Mesendoderm (in vitro differentiated cells): Measurements from ENCODE around the gene MUL1.

Experiments used
- DNase-seq: peaks from one replicate; pipeline ENCODE4 v3.0.0; 2013
- H2AK5ac ChIP-seq: 2 replicates; pipeline ENCODE4 v1.6.1; 2013; ENCODE audit warnings: low read length, inconsistent platforms
- H2BK120ac ChIP-seq: 2 replicates; pipeline ENCODE4 v1.6.1; 2013; ENCODE audit warnings: low read depth, mild to moderate bottlenecking, low read length, moderate library complexity, mixed read lengths
- H2BK15ac ChIP-seq: replicated peaks from 2 replicates; pipeline ENCODE4 v1.6.1; 2013; ENCODE audit warnings: low read depth, mild to moderate bottlenecking, moderate library complexity
- H2BK5ac ChIP-seq: 2 replicates; pipeline ENCODE4 v1.6.1; 2013; ENCODE audit warnings: low read length, inconsistent platforms
- H3K18ac ChIP-seq: 2 replicates; pipeline ENCODE4 v1.6.1; 2013; ENCODE audit warnings: mild to moderate bottlenecking, low read length, mixed read lengths
- H3K23ac ChIP-seq: one replicate; pipeline ENCODE4 v1.6.1; 2013; ENCODE audit warnings: low read length
- H3K27ac ChIP-seq: 2 replicates; pipeline ENCODE4 v1.5.1; 2013; ENCODE audit warnings: low read depth, mild to moderate bottlenecking, inconsistent platforms, low read length, moderate library complexity
- H3K27me3 ChIP-seq: 2 replicates; pipeline ENCODE4 v1.6.1; 2013; ENCODE audit warnings: low read length, control low read depth, mild to moderate bottlenecking, inconsistent platforms; ENCODE audit not compliant: insufficient read depth, poor library complexity
- H3K36me3 ChIP-seq: 2 replicates; pipeline ENCODE4 v1.6.1; 2013; ENCODE audit warnings: low read length, inconsistent platforms; ENCODE audit not compliant: control insufficient read depth, insufficient read depth
- H3K4ac ChIP-seq: one replicate; pipeline ENCODE4 v1.6.1; 2013; ENCODE audit warnings: low read depth, mild to moderate bottlenecking, low read length, moderate library complexity
- H3K4me1 ChIP-seq: 2 replicates; pipeline ENCODE4 v1.6.1; 2013; ENCODE audit warnings: low read depth, low read length, inconsistent platforms; ENCODE audit not compliant: control insufficient read depth
- H3K4me2 ChIP-seq: 2 replicates; pipeline ENCODE4 v1.6.1; 2013; ENCODE audit warnings: low read length
- H3K4me3 ChIP-seq: 2 replicates; pipeline ENCODE4 v1.5.1; 2013; ENCODE audit warnings: mild to moderate bottlenecking, low read length
- H3K56ac ChIP-seq: one replicate; pipeline ENCODE4 v1.6.1; 2013; ENCODE audit warnings: low read length
- H3K79me1 ChIP-seq: 2 replicates; pipeline ENCODE4 v1.6.1; 2013; ENCODE audit warnings: low read length, inconsistent platforms
- H3K79me2 ChIP-seq: 2 replicates; pipeline ENCODE4 v1.6.1; 2013; ENCODE audit warnings: mild to moderate bottlenecking, low read length; ENCODE audit not compliant: control insufficient read depth, insufficient read depth
- H3K9ac ChIP-seq: 2 replicates; pipeline ENCODE4 v1.6.1; 2013; ENCODE audit warnings: low read length, inconsistent platforms
- H4K5ac ChIP-seq: one replicate; pipeline ENCODE4 v1.6.1; 2013; ENCODE audit warnings: low read length
- H4K8ac ChIP-seq: one replicate; pipeline ENCODE4 v1.6.1; 2013; ENCODE audit warnings: low read depth, mild to moderate bottlenecking, control low read depth, low read length, moderate library complexity
- WGBS: extraction: QIAGEN DNeasy Blood & Tissue Kit; methylation state at CpG from one replicate; pipeline ENCODE4 v1.1.7; 2013; ENCODE audit warnings: low lambda C conversion rate, missing lambda C conversion rate; ENCODE audit not compliant: insufficient coverage; ENCODE audit errors: extremely low coverage; 5-methylcytosine and 5-hydroxymethylcytosine counted together

Gene MUL1

DNA sequence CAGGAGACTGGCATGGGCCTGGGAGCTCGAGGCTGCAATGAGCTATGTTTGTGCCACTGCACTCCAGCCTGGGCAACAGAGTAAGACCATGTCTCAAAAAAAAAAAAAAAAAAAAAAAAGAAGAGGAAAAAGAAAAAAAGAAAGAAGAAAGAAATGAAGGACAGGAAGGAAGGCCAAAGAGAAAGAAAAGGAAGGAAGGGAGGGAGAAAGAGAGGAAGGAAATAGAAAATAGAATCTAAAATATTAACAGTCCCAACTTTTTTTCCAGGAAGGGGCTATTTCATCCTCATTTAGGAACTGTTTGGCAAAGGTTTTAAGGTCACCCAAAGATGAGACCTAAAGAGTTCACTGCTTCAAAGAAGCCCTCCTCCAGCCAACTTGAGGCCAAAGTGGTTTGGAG, 2.5 kb downstream of the MUL1 start:
- Histone ChIP-seq H3K4ac (no peak overlapping the region), H3K27ac (no peak overlapping the region), H3K18ac (no peak overlapping the region), H3K4me2 (no peak overlapping the region), H3K79me1 (peaks cover 6% of the 10 kb centered on the region), H2AK5ac (no peak overlapping the region), H3K4me3 (no peak overlapping the region), H2BK15ac (no peak overlapping the region), H3K56ac (no peak overlapping the region), H3K36me3 (peaks cover 2% of the 10 kb centered on the region), H4K8ac (no peak overlapping the region), H2BK120ac (no peak overlapping the region), H3K27me3 (no peaks in the 10 kb centered on the region), H4K5ac (no peak overlapping the region), H2BK5ac (no peak overlapping the region), H3K9ac (no peak overlapping the region), H3K4me1 (no peaks in the 10 kb centered on the region), H3K23ac (no peak overlapping the region), H3K79me2 (peaks cover 3% of the 10 kb centered on the region)
- no peak for DNase-seq
- WGBS, result no CpG with 5 or more reads among the region's 1 CpG

DNA sequence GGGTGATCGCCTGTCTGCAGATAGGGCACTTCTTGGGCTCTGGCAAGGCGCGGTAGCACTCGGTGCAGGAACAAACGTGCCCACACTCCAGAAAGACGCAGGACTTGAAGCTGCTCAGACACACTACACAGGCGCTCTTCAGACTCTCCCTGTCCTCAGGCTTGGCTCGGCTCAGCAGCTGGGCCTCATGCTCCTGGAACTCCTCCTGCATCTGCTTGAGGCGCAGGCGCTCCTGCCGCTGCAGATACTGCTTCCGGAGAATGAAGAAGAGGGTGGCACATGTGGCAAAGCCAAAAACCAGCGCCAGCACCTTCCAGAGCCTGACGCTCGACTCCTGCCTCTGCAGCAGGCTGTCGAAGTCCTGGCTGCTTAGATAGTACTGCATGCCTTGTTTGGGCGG, 7.2 kb downstream of the MUL1 start:
- no peaks in the 10 kb centered on the region for H3K27me3 ChIP-seq
- no peak overlapping the region for H3K23ac ChIP-seq
- H3K4me1 ChIP-seq, result no peaks in the 10 kb centered on the region
- no peak overlapping the region for H2AK5ac ChIP-seq
- no peak overlapping the region for H4K8ac ChIP-seq
- H3K27ac ChIP-seq, result no peak overlapping the region
- no peak for DNase-seq
- no peak overlapping the region for H2BK15ac ChIP-seq
- H3K36me3 ChIP-seq, result peaks cover 2% of the 10 kb centered on the region
- no peak overlapping the region for H2BK5ac ChIP-seq
- H3K79me1 ChIP-seq, result peaks cover 3% of the 10 kb centered on the region
- no peak overlapping the region for H4K5ac ChIP-seq
- no peaks in the 10 kb centered on the region for H3K79me2 ChIP-seq
- no peak overlapping the region for H3K4me3 ChIP-seq
- H3K9ac ChIP-seq, result no peak overlapping the region
- no CpG with 5 or more reads among the region's 17 CpGs for WGBS
- no peak overlapping the region for H3K4ac ChIP-seq
- no peak overlapping the region for H3K56ac ChIP-seq
- no peak overlapping the region for H3K4me2 ChIP-seq
- H3K18ac ChIP-seq, result no peak overlapping the region
- no peak overlapping the region for H2BK120ac ChIP-seq

GRCh38 chr1:20499718-20500117, 8.2 kb downstream of the MUL1 start:
- Histone ChIP-seq H3K23ac (no peak overlapping the region), H3K4ac (no peak overlapping the region), H2BK15ac (no peak overlapping the region), H2AK5ac (no peak overlapping the region), H2BK5ac (no peak overlapping the region), H3K27me3 (no peaks in the 10 kb centered on the region), H3K4me1 (no peaks in the 10 kb centered on the region), H3K56ac (no peak overlapping the region), H3K36me3 (peaks cover 2% of the 10 kb centered on the region), H3K79me1 (peaks cover 3% of the 10 kb centered on the region), H2BK120ac (no peak overlapping the region), H3K4me2 (no peak overlapping the region), H3K4me3 (no peak overlapping the region), H3K79me2 (no peaks in the 10 kb centered on the region), H4K8ac (no peak overlapping the region), H3K18ac (no peak overlapping the region), H3K9ac (no peak overlapping the region), H3K27ac (no peak overlapping the region), H4K5ac (no peak overlapping the region)
- WGBS, result no CpG with 5 or more reads among the region's 14 CpGs
- DNase-seq, result no peak

DNA sequence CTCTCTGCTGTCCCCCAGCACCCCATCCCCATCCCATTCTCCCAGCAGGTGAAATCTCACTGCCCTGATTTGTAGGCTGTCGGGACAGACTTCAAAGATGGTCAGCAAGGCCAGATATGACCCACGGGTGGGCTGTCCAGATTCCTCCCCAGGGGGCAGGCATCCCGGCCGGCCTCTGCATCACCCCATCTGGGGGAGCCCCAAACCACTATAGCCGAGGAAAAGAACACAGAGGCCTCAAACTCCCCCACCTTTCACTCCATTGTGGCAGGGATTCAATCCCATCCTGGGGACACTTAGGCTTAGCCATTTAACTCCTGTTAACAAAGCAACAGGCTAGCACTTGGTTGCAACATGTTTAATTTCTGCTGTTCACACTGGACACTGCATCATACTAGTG, 8.8 kb downstream of the MUL1 start:
- Histone ChIP-seq H3K27me3 (no peaks in the 10 kb centered on the region), H3K4me1 (no peaks in the 10 kb centered on the region), H2BK120ac (no peak overlapping the region), H2BK5ac (no peak overlapping the region), H3K9ac (no peak overlapping the region), H4K5ac (no peak overlapping the region), H3K79me1 (peaks cover 1% of the 10 kb centered on the region), H2BK15ac (no peak overlapping the region), H3K27ac (no peak overlapping the region), H3K23ac (no peak overlapping the region), H3K4ac (no peak overlapping the region), H3K36me3 (peaks cover 2% of the 10 kb centered on the region), H3K79me2 (no peaks in the 10 kb centered on the region), H2AK5ac (no peak overlapping the region), H4K8ac (no peak overlapping the region), H3K4me2 (no peak overlapping the region), H3K56ac (no peak overlapping the region), H3K18ac (no peak overlapping the region), H3K4me3 (no peak overlapping the region)
- DNase-seq, result no peak
- WGBS, result no CpG with 5 or more reads among the region's 5 CpGs

DNA sequence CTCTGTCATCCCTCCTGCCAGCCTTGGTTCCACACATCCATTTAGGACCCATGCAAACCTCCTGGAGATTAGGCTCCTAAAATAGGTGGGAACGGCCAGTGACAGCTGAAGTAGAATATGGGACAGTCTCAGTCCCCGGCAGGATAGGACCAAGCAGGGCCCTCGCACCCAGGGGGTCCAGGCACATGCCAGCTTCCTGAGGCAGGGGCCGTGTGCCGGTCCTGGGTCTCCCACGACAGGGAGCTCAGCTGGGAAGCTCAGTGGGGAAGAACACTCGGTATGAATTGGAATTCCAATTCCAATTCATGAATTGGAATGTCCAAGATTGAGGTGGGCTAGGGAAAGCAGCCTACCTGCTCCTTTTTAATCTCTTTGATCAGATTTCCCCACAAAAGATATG, 9.8 kb downstream of the MUL1 start:
- Histone ChIP-seq H3K4me2 (no peak overlapping the region), H3K4ac (no peak overlapping the region), H3K27ac (no peak overlapping the region), H3K79me1 (no peaks in the 10 kb centered on the region), H2BK5ac (no peak overlapping the region), H3K36me3 (peaks cover 2% of the 10 kb centered on the region), H3K18ac (no peak overlapping the region), H3K4me1 (no peaks in the 10 kb centered on the region), H4K5ac (no peak overlapping the region), H4K8ac (no peak overlapping the region), H2BK120ac (no peak overlapping the region), H2AK5ac (no peak overlapping the region), H3K56ac (no peak overlapping the region), H2BK15ac (no peak overlapping the region), H3K27me3 (no peaks in the 10 kb centered on the region), H3K79me2 (no peaks in the 10 kb centered on the region), H3K9ac (no peak overlapping the region), H3K4me3 (no peak overlapping the region), H3K23ac (no peak overlapping the region)
- no CpG with 5 or more reads among the region's 7 CpGs for WGBS
- no peak for DNase-seq

GRCh38 chr1:20497506-20497905, 10.4 kb downstream of the MUL1 start:
- no peak overlapping the region for H2BK120ac ChIP-seq
- H3K27ac ChIP-seq, result no peak overlapping the region
- no peak overlapping the region for H3K56ac ChIP-seq
- peaks cover 2% of the 10 kb centered on the region for H3K36me3 ChIP-seq
- H2AK5ac ChIP-seq, result no peak overlapping the region
- H3K79me2 ChIP-seq, result no peaks in the 10 kb centered on the region
- no peak overlapping the region for H2BK5ac ChIP-seq
- no peak overlapping the region for H2BK15ac ChIP-seq
- no CpG with 5 or more reads among the region's 6 CpGs for WGBS
- no peak overlapping the region for H3K4me3 ChIP-seq
- no peaks in the 10 kb centered on the region for H3K79me1 ChIP-seq
- H3K23ac ChIP-seq, result no peak overlapping the region
- H3K18ac ChIP-seq, result no peak overlapping the region
- H3K4me1 ChIP-seq, result no peaks in the 10 kb centered on the region
- H4K8ac ChIP-seq, result no peak overlapping the region
- H3K4ac ChIP-seq, result no peak overlapping the region
- no peak for DNase-seq
- H4K5ac ChIP-seq, result no peak overlapping the region
- H3K9ac ChIP-seq, result no peak overlapping the region
- H3K27me3 ChIP-seq, result no peaks in the 10 kb centered on the region
- no peak overlapping the region for H3K4me2 ChIP-seq
